Measurements from ENCODE around the gene TFDP2.
"Not testable (repeated sequence)": the region's sequence is repeated elsewhere in the genome, so short reads cannot be mapped to it uniquely, and the experiment has no call there.

DNA sequence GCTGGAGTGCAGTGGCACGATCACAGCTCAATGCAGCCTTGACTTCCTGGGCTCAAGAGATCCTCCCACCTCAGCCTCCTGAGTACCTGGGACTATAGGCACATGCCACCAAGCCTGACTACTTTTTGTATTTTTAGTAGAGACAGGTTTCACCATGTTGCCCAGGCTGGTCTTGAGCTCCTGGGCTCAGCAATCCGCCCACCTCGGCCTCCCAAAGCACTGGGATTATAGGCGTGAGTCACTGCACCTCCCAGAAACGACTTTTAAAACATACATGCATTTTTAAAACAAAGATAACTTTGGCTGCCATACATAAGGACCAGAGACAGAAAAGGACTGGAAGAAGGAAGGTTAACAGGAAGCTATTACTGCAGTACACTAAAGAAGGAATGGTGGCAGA is 4.8 kb downstream of the TFDP2 start:
- TF ChIP-seq, protein P1, sequence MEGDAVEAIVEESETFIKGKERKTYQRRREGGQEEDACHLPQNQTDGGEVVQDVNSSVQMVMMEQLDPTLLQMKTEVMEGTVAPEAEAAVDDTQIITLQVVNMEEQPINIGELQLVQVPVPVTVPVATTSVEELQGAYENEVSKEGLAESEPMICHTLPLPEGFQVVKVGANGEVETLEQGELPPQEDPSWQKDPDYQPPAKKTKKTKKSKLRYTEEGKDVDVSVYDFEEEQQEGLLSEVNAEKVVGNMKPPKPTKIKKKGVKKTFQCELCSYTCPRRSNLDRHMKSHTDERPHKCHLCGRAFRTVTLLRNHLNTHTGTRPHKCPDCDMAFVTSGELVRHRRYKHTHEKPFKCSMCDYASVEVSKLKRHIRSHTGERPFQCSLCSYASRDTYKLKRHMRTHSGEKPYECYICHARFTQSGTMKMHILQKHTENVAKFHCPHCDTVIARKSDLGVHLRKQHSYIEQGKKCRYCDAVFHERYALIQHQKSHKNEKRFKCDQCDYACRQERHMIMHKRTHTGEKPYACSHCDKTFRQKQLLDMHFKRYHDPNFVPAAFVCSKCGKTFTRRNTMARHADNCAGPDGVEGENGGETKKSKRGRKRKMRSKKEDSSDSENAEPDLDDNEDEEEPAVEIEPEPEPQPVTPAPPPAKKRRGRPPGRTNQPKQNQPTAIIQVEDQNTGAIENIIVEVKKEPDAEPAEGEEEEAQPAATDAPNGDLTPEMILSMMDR (conservative IDR thresholded peaks at IDR 0.05; ENCODE audit: low read length), result not testable (repeated sequence)
- TF ChIP-seq EZH2phosphoT487 (IDR thresholded peaks at IDR 0.05; ENCODE audit: borderline replicate concordance, low read depth, low read length), result not testable (repeated sequence)
